Measurements from ENCODE around the gene ESRRG. TPM values are rescaled to one million over a fixed set of nuclear protein-coding genes. Genes with fewer than 3 reads are reported as not detected.

ESRRG gene
- total RNA-seq, 2 experiments from 2014 or later = not detected

- ATAC-seq (ENCODE audit: low read depth) = no peak
- H3K4me3 Mint-ChIP-seq = no peak overlapping the region
- POLR2A ChIA-PET = no interaction called here
- no peaks in the 10 kb centered on the region for H3K36me3 Mint-ChIP-seq
- no peak overlapping the region for H3K27ac Mint-ChIP-seq
- no peaks in the 10 kb centered on the region for H3K4me1 Mint-ChIP-seq
- no peak for DNase-seq
- H3K27me3 Mint-ChIP-seq = no peaks in the 10 kb centered on the region
- H3K9me3 Mint-ChIP-seq = no peaks in the 10 kb centered on the region
Measured at GRCh38 chr1:216640100-216640499, 83.1 kb downstream of the ESRRG start.

GRCh38 chr1:216632980-216633379 lies 90.2 kb downstream of the ESRRG start:
- H3K9me3 Mint-ChIP-seq = no peaks in the 10 kb centered on the region
- no peak overlapping the region for H3K27ac Mint-ChIP-seq
- DNase-seq = no peak
- no peaks in the 10 kb centered on the region for H3K27me3 Mint-ChIP-seq
- H3K4me3 Mint-ChIP-seq = no peak overlapping the region
- no peak for ATAC-seq (ENCODE audit: low read depth)
- POLR2A ChIA-PET = no interaction called here
- no peaks in the 10 kb centered on the region for H3K4me1 Mint-ChIP-seq
- H3K36me3 Mint-ChIP-seq = no peaks in the 10 kb centered on the region

GRCh38 chr1:216630532-216630931 lies 92.7 kb downstream of the ESRRG start:
- H3K4me1 Mint-ChIP-seq = no peaks in the 10 kb centered on the region
- POLR2A ChIA-PET = no interaction called here
- H3K27ac Mint-ChIP-seq = no peak overlapping the region
- no peaks in the 10 kb centered on the region for H3K27me3 Mint-ChIP-seq
- H3K36me3 Mint-ChIP-seq = no peaks in the 10 kb centered on the region
- DNase-seq (no peak), ATAC-seq (ENCODE audit: low read depth) (no peak)
- H3K4me3 Mint-ChIP-seq = no peak overlapping the region
- no peaks in the 10 kb centered on the region for H3K9me3 Mint-ChIP-seq

- H3K36me3 Mint-ChIP-seq = no peaks in the 10 kb centered on the region
- DNase-seq = no peak
- POLR2A ChIA-PET = no interaction called here
- H3K27ac Mint-ChIP-seq = no peak overlapping the region
- no peaks in the 10 kb centered on the region for H3K27me3 Mint-ChIP-seq
- no peak overlapping the region for H3K4me3 Mint-ChIP-seq
- no peaks in the 10 kb centered on the region for H3K9me3 Mint-ChIP-seq
- no peak for ATAC-seq (ENCODE audit: low read depth)
- no peaks in the 10 kb centered on the region for H3K4me1 Mint-ChIP-seq
Measured at GRCh38 chr1:216627252-216627651, 96.0 kb downstream of the ESRRG start.

GRCh38 chr1:216626394-216627067 lies 96.7 kb downstream of the ESRRG start:
- Mint-ChIP-seq H3K4me1 (no peaks in the 10 kb centered on the region), H3K27me3 (no peaks in the 10 kb centered on the region), H3K36me3 (no peaks in the 10 kb centered on the region), H3K4me3 (no peak overlapping the region), H3K27ac (no peak overlapping the region), H3K9me3 (no peaks in the 10 kb centered on the region)
- POLR2A ChIA-PET = no interaction called here
- no peak for ATAC-seq (ENCODE audit: low read depth)
- no peak for DNase-seq

GRCh38 chr1:216621536-216621935 lies 101.7 kb downstream of the ESRRG start:
- H3K27me3 Mint-ChIP-seq = no peaks in the 10 kb centered on the region

GRCh38 chr1:216617081-216617875 lies 106.0 kb downstream of the ESRRG start:
- Mint-ChIP-seq H3K4me3 (no peak overlapping the region), H3K27ac (no peak overlapping the region), H3K27me3 (no peaks in the 10 kb centered on the region), H3K4me1 (no peaks in the 10 kb centered on the region), H3K9me3 (no peaks in the 10 kb centered on the region), H3K36me3 (no peaks in the 10 kb centered on the region)
- POLR2A ChIA-PET = no interaction called here
- no peak for ATAC-seq (ENCODE audit: low read depth)
- DNase-seq = no peak

More at GRCh38 chr1:216621536-216621935, 101.7 kb downstream of the ESRRG start:
- POLR2A ChIA-PET = no interaction called here
- H3K36me3 Mint-ChIP-seq = no peaks in the 10 kb centered on the region
- no peak overlapping the region for H3K4me3 Mint-ChIP-seq
- H3K4me1 Mint-ChIP-seq = no peaks in the 10 kb centered on the region
- ATAC-seq (ENCODE audit: low read depth) (no peak), DNase-seq (no peak)
- no peak overlapping the region for H3K27ac Mint-ChIP-seq
- no peaks in the 10 kb centered on the region for H3K9me3 Mint-ChIP-seq

- POLR2A ChIA-PET = no interaction called here
Measured at GRCh38 chr1:216616425-216616824, 106.8 kb downstream of the ESRRG start.

GRCh38 chr1:216614011-216614934 lies 109.0 kb downstream of the ESRRG start:
- no peaks in the 10 kb centered on the region for H3K27me3 Mint-ChIP-seq
- H3K4me1 Mint-ChIP-seq = no peaks in the 10 kb centered on the region
- POLR2A ChIA-PET = no interaction called here
- no peak for DNase-seq
- H3K9me3 Mint-ChIP-seq = no peaks in the 10 kb centered on the region
- H3K27ac Mint-ChIP-seq = no peak overlapping the region
- no peaks in the 10 kb centered on the region for H3K36me3 Mint-ChIP-seq
- ATAC-seq (ENCODE audit: low read depth) = no peak
- no peak overlapping the region for H3K4me3 Mint-ChIP-seq

More at GRCh38 chr1:216616425-216616824, 106.8 kb downstream of the ESRRG start:
- Mint-ChIP-seq H3K9me3 (no peaks in the 10 kb centered on the region), H3K4me3 (no peak overlapping the region), H3K27ac (no peak overlapping the region), H3K27me3 (no peaks in the 10 kb centered on the region), H3K4me1 (no peaks in the 10 kb centered on the region), H3K36me3 (no peaks in the 10 kb centered on the region)
- ATAC-seq (ENCODE audit: low read depth) (no peak), DNase-seq (no peak)

GRCh38 chr1:216612291-216612690 lies 110.9 kb downstream of the ESRRG start:
- Mint-ChIP-seq H3K27ac (no peak overlapping the region), H3K9me3 (no peaks in the 10 kb centered on the region), H3K36me3 (no peaks in the 10 kb centered on the region), H3K4me3 (no peak overlapping the region), H3K4me1 (no peaks in the 10 kb centered on the region), H3K27me3 (no peaks in the 10 kb centered on the region)
- POLR2A ChIA-PET = no interaction called here
- DNase-seq (no peak), ATAC-seq (ENCODE audit: low read depth) (no peak)

- no peaks in the 10 kb centered on the region for H3K4me1 Mint-ChIP-seq
- POLR2A ChIA-PET = no interaction called here
- H3K27ac Mint-ChIP-seq = no peak overlapping the region
- DNase-seq = no peak
- no peak overlapping the region for H3K4me3 Mint-ChIP-seq
- H3K9me3 Mint-ChIP-seq = no peaks in the 10 kb centered on the region
- no peaks in the 10 kb centered on the region for H3K27me3 Mint-ChIP-seq
- H3K36me3 Mint-ChIP-seq = no peaks in the 10 kb centered on the region
- ATAC-seq (ENCODE audit: low read depth) = no peak
Measured at GRCh38 chr1:216607067-216607697, 116.0 kb downstream of the ESRRG start.

- Mint-ChIP-seq H3K27ac (no peak overlapping the region), H3K9me3 (no peaks in the 10 kb centered on the region), H3K36me3 (no peaks in the 10 kb centered on the region), H3K4me3 (no peak overlapping the region), H3K27me3 (peaks cover 4% of the 10 kb centered on the region), H3K4me1 (no peaks in the 10 kb centered on the region)
- ATAC-seq (ENCODE audit: low read depth) (no peak), DNase-seq (no peak)
- POLR2A ChIA-PET = no interaction called here
Measured at GRCh38 chr1:216606047-216606637, 117.1 kb downstream of the ESRRG start.

- Mint-ChIP-seq H3K27me3 (peaks cover 13% of the 10 kb centered on the region), H3K36me3 (no peaks in the 10 kb centered on the region), H3K9me3 (no peaks in the 10 kb centered on the region), H3K4me3 (no peak overlapping the region), H3K27ac (no peak overlapping the region), H3K4me1 (no peaks in the 10 kb centered on the region)
- ATAC-seq (ENCODE audit: low read depth) = no peak
- POLR2A ChIA-PET = no interaction called here
- DNase-seq = no peak
Measured at GRCh38 chr1:216604771-216605170, 118.5 kb downstream of the ESRRG start.
